ENCODE data around the gene PARD6A.

The PARD6A gene

GRCh38 chr16:67697422-67698185 is 36.8 kb downstream of the PARD6A start:
- no peak for DNase-seq

- no peak for DNase-seq
Observed at GRCh38 chr16:67699265-67699664, 38.5 kb downstream of the PARD6A start.

- no peak for DNase-seq
Observed at GRCh38 chr16:67701420-67701819, 40.7 kb downstream of the PARD6A start.

- no peak for DNase-seq
Observed at GRCh38 chr16:67702130-67702529, 41.4 kb downstream of the PARD6A start.

- DNase-seq, result no peak
Observed at GRCh38 chr16:67703626-67704025, 42.9 kb downstream of the PARD6A start.

- DNase-seq, result no peak
Observed at GRCh38 chr16:67704110-67704509, 43.4 kb downstream of the PARD6A start.

- DNase-seq, result no peak
Observed at GRCh38 chr16:67707210-67707609, 46.5 kb downstream of the PARD6A start.

GRCh38 chr16:67707790-67708189 is 47.0 kb downstream of the PARD6A start:
- DNase-seq, result no peak

GRCh38 chr16:67708368-67708771 is 47.6 kb downstream of the PARD6A start:
- DNase-seq, result no peak

GRCh38 chr16:67709050-67709449 is 48.3 kb downstream of the PARD6A start:
- DNase-seq, result no peak

GRCh38 chr16:67710607-67711006 is 49.8 kb downstream of the PARD6A start:
- DNase-seq, result no peak

Data from CD4-positive, alpha-beta T cell treated with Interleukin-17A for 1 hour (primary cell).